Stimulated activated naive CD8-positive, alpha-beta T cell treated with anti-CD3 and anti-CD28 coated beads, Interleukin-15, amount 100 ng/mL, for 72 hours (primary cell): ENCODE results near the gene ZNF391.

Experiments used
- ATAC-seq: fragments of 150-1000 bp; cut with Tn5 transposase; 2 replicates; pipeline ENCODE4 v1.10.0; 2021; ENCODE audit warnings: mild to moderate bottlenecking, moderate library complexity
- DNase-seq, 2 donors: peaks; one replicate each; pipeline ENCODE4 v3.0.0; 2021 to 2022
- H3K27ac Mint-ChIP-seq, 2 donors: one replicate each; pipeline ENCODE4 v1.8.0; 2022; ENCODE audit warnings: mild to moderate bottlenecking in 2 of 2, mixed read lengths in 2 of 2, moderate library complexity in 2 of 2
- H3K27me3 Mint-ChIP-seq: one replicate; pipeline ENCODE4 v1.8.0; 2022; ENCODE audit warnings: mixed read lengths
- H3K4me1 Mint-ChIP-seq: one replicate; pipeline ENCODE4 v1.8.0; 2022; ENCODE audit warnings: mild to moderate bottlenecking, mixed read lengths
- H3K4me3 Mint-ChIP-seq, 2 donors: one replicate each; pipeline ENCODE4 v1.8.0; 2022; ENCODE audit warnings: mild to moderate bottlenecking in 2 of 2, mixed read lengths in 2 of 2, moderate library complexity in 1 of 2
- H3K9me3 Mint-ChIP-seq, 2 donors: one replicate each; pipeline ENCODE4 v1.8.0; 2022; ENCODE audit warnings: mixed read lengths in 2 of 2

Gene ZNF391

DNA sequence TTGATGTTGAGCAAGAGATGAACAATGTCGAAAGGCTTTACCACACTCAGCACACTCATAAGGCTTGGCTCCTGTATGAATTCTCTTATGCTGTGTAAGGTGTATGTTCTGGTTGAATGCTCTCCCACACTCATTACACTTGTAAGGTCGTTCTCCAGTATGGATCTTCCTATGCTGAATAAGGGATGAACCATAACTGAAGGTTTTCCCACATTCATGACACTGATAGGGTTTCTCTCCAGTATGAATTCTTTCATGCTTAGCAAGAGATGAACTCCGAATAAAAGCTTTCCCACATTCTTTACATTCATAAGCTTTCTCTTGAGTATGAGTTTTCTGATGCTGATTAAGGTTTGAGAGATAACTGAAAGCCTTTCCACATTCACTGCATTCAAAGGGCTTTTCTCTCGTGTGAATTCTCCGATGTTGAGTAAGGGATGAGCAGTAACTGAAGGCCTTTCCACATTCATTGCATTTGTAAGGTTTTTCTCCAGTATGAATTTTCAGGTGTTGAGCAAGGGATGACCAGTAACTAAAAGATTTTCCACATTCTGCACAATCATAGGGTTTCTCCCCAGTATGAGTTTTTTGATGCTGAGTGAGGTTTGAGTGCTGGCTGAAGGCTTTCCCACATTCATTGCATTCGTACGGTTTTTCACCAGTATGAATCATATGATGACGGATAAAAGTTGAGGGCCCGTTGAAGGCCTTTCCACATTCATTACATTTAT lies 63.3 kb downstream of the ZNF391 start:
- Mint-ChIP-seq H3K4me3 (no peak overlapping the region), H3K27me3 (no peaks in the 10 kb centered on the region), H3K9me3 (peaks cover 67 to 72% of the 10 kb centered on the region in 2 donors), H3K4me1 (no peaks in the 10 kb centered on the region), H3K27ac (no peak overlapping the region)
- no peak for ATAC-seq
- DNase-seq = no peak

- Mint-ChIP-seq H3K27me3 (no peaks in the 10 kb centered on the region), H3K9me3 (peaks cover 73 to 79% of the 10 kb centered on the region in 2 donors), H3K27ac (no peak overlapping the region), H3K4me3 (no peak overlapping the region), H3K4me1 (no peaks in the 10 kb centered on the region)
- DNase-seq (no peak), ATAC-seq (no peak)
These were observed 63.9 kb downstream of the ZNF391 start for GRCh38 chr6:27452496-27452897.
